ENCODE results near the gene ZCCHC14.

ZCCHC14 gene

DNA sequence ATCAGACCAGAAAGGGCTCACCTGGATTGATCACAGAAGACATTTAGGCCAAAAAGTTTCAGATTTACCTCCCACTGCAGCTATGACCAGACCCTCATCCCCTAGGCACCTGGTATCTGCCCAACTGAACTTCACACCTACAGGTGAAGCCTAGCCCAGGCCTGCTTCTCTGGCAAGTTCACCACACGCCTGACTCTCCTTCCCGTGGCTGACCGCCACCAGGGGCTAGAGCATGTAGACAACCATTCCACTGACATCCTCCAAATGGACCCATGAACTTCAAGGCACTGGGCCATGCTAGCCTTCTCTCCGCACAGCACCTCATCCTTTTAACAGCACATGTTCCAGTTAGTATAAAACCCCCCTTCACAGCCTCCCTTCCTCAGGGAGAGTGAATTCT is 18.8 kb downstream of the ZCCHC14 start:
- DNase-seq: no peak

- DNase-seq: no peak
Measured at GRCh38 chr16:87472935-87473334, 19.9 kb downstream of the ZCCHC14 start.

- DNase-seq: no peak
Measured at GRCh38 chr16:87472142-87472778, 20.6 kb downstream of the ZCCHC14 start.

DNA sequence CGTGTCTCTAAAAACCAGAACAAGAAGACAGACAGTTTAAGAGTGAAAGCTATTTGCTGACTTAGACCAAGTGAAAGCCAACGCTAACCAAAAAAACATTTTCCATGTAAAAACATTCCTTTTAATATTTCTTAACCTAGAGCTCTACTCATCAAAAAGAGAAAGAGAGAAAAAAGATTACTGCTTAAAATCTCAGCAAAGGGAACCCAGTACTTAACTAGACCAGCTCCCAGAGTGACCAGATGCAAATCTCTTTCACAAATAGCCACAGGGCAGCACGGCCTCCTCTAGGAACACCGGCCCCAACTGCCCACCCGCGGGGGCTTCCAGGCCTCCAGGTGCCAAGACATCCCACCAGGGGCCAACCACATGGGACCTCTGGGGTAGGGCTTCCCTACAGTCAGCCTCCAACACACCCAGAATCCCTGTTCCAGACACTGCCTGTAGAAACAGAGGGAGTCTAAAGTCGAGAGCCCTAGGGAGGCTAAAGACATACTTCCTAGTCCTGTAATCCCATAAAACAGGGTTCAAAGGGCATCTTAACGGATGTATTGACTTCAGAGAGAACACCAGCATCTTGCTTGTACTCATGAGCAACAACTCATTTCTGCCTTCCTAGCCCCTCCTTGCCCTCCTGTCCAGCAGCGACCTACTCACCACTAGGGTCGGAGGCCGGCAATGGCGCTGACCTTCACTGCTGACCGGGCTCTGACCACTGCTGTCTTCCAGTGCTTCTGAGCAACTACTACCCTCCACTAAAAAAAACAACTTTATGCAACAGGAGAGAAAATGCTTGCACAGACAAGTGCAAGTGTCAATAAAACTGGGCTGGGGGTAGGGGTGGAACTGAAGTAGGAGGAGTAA is 21.3 kb downstream of the ZCCHC14 start:
- no peak for DNase-seq

GRCh38 chr16:87470332-87470731 is 22.5 kb downstream of the ZCCHC14 start:
- no peak for DNase-seq

DNA sequence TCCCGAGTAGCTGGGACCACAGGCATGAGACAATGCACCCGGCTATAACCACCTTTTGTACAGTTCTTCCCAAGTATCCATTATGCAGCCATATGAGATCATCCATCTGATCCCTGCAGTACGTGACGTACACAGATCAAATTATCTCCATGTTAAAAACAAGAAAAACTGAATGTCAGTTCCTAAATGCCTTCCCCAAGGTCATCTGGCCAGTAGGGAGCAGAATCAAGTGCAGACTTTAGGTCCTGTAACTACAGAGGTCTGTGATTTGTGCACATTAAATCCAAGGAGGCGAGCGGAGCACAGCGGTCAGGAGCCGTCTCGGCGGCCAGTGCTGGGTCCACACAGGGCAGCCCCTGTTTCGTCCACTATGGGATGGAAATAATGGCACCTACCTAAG is 23.7 kb downstream of the ZCCHC14 start:
- DNase-seq: no peak

DNA sequence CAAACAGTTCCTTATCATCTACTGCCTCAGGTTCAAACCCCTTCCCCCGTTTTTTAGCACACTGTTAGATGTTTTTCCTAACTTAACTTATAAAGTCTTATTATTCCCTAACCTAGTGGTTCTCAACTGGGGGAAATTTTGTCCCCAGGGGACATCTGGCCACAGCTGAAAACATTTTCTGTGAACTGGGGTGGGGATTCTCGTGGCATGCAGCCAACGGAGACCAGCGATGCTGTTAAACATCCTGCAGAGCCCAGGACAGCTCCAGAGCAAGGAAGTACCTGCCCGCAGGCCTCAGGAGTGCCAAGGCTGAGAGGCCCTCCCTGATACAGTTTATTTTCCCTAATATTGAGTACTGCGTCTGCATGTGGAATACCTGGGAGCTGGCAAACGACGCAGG is 24.3 kb downstream of the ZCCHC14 start:
- no peak for DNase-seq

DNA sequence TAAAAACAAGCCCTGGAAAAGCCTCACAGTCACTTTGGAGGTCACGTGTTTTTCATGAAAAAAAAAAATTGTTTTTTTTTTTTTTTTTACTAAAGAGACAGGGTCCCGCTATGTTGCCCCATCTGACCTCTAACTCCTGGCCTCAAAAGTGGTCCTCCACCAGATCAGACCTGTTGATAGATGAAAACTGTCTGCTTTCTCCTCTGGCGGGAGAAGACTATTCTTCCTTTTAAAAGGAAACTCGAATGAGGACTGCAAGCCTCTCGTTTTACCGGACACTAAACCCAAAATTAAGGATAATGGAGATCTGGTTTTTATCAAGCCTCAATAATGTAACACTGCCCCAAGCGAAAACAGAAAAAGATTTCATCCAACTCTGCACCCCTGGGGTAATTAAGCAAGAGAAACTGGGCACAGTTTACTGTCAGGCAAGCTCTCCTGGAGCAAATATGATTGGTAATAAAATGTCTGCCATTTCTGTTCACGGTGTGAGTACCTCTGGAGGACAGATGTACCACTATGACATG is 25.8 kb downstream of the ZCCHC14 start:
- no peak for DNase-seq

- no peak for DNase-seq
Measured at GRCh38 chr16:87465879-87466278, 26.9 kb downstream of the ZCCHC14 start.

DNA sequence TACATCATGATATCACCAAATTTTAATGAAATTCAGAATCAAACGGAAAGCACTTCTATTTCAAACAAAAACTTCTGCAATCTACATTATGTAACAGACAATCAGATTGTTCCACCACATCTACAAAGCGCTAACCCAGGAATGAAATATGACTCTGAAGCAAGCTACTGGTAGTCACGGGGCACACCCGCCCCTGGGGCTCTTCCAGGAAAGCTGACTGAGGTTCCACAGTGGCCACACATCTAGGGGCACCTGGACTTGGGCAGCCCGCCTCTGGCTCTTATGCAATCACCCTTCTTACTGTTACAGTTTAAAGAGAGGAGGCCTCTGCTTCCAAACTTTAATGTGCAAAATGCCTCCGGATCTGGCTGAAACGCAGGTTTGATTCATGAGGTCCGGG is 27.5 kb downstream of the ZCCHC14 start:
- no peak for DNase-seq

DNA sequence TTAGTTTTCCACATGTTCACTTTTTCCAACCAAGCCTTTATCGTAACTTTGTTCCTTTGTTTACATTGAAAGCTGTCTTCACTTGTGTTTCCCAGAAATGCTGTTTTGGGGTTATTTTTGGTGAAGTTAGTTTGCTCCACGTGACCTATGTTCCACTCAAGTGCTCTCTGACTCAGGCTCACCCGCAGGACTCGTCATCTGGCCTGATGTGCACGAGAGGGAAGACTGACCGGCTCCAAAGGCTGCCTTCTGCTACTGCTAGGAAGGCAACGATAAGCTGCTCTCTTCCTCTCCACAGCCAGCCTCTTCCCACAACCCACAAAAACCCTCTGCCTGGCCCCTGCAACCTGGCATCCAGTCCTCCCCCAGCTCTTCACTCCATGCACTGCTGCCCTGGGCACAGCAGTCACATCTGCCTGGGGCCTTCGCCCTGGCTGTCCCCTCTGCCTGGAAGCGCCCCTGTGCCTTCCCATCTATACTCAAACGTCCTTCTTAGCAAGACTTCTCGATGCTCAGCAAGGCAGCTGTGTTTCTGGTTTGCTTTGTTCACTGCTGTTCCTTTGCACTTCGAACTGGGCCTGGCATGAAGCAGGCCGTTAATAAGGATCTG is 28.0 kb downstream of the ZCCHC14 start:
- DNase-seq: no peak

GRCh38 chr16:87463722-87464690 is 28.8 kb downstream of the ZCCHC14 start:
- no peak for DNase-seq

DNA sequence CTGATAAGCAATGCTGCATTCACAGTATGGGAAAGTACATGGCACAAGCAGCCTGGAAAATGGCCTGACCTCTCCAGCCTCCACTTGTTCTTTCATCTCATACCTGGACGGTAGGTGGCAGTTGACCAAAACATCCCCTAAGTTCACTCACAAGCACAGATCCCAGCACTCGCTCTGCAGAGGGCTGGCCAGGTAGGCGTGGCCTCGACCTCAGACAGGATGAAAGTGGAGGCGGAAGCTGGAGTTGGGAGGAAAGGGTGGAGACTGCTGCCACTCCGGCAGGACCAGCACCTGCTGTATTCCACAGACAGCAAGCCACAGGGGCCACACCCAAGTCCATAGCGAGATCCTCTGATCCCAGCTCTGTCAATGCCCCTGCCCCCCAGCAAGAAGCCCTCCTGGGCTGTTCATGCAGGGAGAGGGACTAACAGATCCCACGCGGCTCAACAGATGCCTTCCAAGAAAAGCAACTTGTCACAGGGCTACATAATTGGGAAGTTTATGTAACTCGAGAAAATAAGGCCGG is 31.3 kb downstream of the ZCCHC14 start:
- no peak for DNase-seq

GRCh38 chr16:87460936-87461335 is 31.9 kb downstream of the ZCCHC14 start:
- DNase-seq: no peak

DNA sequence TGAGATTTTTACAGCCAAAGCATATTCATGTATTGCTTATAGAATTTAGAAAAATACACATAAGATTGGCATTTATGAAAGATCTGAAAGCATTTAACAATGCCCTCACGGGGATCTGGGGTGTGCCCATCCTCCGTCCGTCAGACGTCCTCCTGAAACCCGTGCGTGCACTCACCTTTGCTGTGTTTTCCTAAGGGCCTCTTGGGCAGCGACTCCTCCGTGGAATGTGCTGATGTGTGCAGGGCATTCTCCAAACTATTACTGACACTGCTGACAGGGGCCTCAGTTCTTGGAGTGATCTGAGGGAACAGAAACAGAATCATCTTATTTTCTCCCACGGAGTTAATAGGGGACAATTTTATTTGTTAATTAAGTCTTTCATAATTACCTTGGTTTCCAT is 33.0 kb downstream of the ZCCHC14 start:
- no peak for DNase-seq

- DNase-seq: no peak
Measured at GRCh38 chr16:87459027-87459426, 33.8 kb downstream of the ZCCHC14 start.

- no peak for DNase-seq
Measured at GRCh38 chr16:87458424-87458915, 34.4 kb downstream of the ZCCHC14 start.

DNA sequence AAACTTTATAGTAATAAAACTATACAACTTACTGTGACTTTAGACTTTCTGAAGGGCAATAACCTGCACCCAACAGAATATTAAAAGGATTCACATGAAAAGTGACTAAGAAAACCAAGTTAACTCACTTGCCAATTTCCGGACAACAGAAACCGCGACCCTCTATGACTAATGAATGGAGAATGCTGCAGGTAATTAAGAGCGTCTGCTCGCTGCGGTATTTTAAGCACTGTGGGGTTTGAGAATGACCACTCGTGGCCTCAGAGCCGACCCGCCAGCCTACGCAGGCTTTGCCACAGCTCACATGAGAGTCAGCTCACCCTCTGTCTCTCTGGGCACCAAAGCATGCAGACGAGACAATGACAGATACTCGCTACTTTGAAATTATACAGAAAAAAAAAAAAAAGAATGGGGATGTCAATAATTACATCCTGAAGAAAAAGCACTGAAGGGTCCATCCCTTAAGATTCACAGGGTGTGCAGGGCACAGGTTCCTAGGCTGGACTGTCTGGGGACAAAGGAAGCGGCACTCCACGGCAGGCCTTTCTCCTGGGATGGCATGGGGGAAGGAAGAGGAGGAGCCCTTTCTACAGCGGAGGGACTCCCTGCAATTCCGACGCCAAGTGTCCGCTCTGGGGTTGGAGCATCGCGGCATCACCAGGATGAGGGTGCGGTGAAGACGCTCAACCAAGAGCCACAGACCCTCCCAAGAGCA is 35.0 kb downstream of the ZCCHC14 start:
- DNase-seq: no peak

DNA sequence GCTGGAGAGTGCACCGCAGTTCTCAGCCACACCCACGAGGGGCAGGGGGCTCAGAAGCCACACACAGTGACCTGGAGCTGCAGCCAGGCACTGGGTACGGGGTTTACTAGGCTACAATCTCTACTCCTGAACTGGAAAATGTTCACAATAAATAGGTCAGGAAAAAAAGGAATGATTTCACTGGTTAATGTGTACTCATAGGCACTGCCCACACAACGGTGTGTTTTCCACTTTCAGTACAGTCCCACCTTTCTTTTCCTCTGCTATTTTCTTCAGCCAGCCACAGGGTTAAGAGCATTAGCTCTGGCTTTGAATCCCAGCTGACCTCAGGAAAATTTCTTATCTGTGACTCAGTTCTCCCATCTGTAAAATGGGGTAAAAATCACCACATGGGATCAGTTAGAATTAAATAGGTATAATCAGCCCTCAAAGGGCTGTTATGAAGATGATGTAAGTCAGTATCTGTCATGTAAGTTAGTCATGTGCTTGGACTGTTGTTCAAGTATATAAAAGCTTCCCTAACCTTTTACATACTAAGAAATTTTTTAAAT is 35.7 kb downstream of the ZCCHC14 start:
- no peak for DNase-seq

GRCh38 chr16:87454391-87454790 is 38.4 kb downstream of the ZCCHC14 start:
- no peak for DNase-seq

DNA sequence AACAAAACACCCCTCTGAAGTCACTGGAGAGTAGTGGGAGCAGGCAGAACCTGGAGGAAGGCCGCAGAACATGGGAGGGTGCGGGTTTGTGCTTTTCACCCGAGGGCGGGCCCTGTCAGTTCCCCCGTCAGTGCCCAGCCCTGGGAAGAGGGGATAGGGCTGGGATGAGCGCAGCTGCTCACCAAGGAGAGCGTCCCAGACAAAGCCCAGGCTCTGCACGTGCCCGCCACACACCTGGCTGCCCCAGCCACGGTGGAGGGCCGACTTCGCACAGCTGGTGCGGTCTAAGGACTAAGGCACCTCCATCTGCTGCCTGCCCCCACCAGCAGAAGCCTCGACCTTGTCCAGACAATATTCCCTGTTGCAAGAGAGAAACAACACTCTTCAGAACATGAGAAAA is 39.5 kb downstream of the ZCCHC14 start:
- no peak for DNase-seq

Measured in cortex of kidney (tissue), 1 donor.